Chondrocyte (in vitro differentiated cells): ENCODE results near the gene SIM2. TPM values are rescaled to one million over a fixed set of nuclear protein-coding genes. Genes with fewer than 3 reads are reported as not detected.

Experiments
- DNase-seq: peaks from one replicate; pipeline ENCODE4 v3.0.0; 2021; ENCODE audit warnings: mixed read lengths, low spot score
- H3K27ac Mint-ChIP-seq: one replicate; pipeline ENCODE4 v1.8.0; 2021; ENCODE audit warnings: mild to moderate bottlenecking, moderate library complexity, mixed read lengths; ENCODE audit not compliant: unreplicated experiment
- H3K27me3 Mint-ChIP-seq: 2 replicates; pipeline ENCODE4 v1.8.0; 2021; ENCODE audit warnings: low read depth, mixed read lengths
- H3K36me3 Mint-ChIP-seq: 2 replicates; pipeline ENCODE4 v1.8.0; 2021; ENCODE audit warnings: low read depth, mixed read lengths
- H3K4me1 Mint-ChIP-seq: 2 replicates; pipeline ENCODE4 v1.8.0; 2021; ENCODE audit warnings: low read depth, mild to moderate bottlenecking, mixed read lengths
- H3K4me3 Mint-ChIP-seq: one replicate; pipeline ENCODE4 v1.8.0; 2021; ENCODE audit warnings: mild to moderate bottlenecking, moderate library complexity, mixed read lengths; ENCODE audit not compliant: unreplicated experiment
- H3K9me3 Mint-ChIP-seq: 2 replicates; pipeline ENCODE4 v1.8.0; 2021; ENCODE audit warnings: low read depth, mixed read lengths
- CTCF ChIP-seq: fragments of 200-600 bp; sonication (generic); IDR thresholded peaks from 2 replicates; pipeline ENCODE4 v1.5.0; 2021; ENCODE audit warnings: antibody characterized with exemption, mild to moderate bottlenecking, moderate library complexity
- total RNA-seq: library from RNA; stranded (reverse); gene quantifications from 3 replicates; pipeline ENCODE4 v1.2.1, GENCODE V29; 2021

SIM2 gene
- total RNA-seq, 1 donor from 2014 or later, result 0.60 TPM

GRCh38 chr21:36728371-36729111 lies 29.6 kb downstream of the SIM2 start:
- peaks cover 9% of the 10 kb centered on the region for H3K4me1 Mint-ChIP-seq
- no peaks in the 10 kb centered on the region for H3K36me3 Mint-ChIP-seq
- no peak overlapping the region for H3K27ac Mint-ChIP-seq
- DNase-seq, result no peak
- H3K9me3 Mint-ChIP-seq, result no peaks in the 10 kb centered on the region
- TF ChIP-seq CTCF, result no peak
- H3K27me3 Mint-ChIP-seq, result peaks cover 16% of the 10 kb centered on the region
- no peak overlapping the region for H3K4me3 Mint-ChIP-seq

- no peak for TF ChIP-seq CTCF
- H3K9me3 Mint-ChIP-seq, result no peaks in the 10 kb centered on the region
- H3K4me1 Mint-ChIP-seq, result peaks cover 9% of the 10 kb centered on the region
- H3K27ac Mint-ChIP-seq, result no peak overlapping the region
- peaks cover 14% of the 10 kb centered on the region for H3K27me3 Mint-ChIP-seq
- H3K4me3 Mint-ChIP-seq, result no peak overlapping the region
- DNase-seq, result no peak
- H3K36me3 Mint-ChIP-seq, result no peaks in the 10 kb centered on the region
Observed at GRCh38 chr21:36729310-36729970, 30.5 kb downstream of the SIM2 start.

- peaks cover 14% of the 10 kb centered on the region for H3K27me3 Mint-ChIP-seq
- DNase-seq, result no peak
Observed at GRCh38 chr21:36730291-36731281, 31.7 kb downstream of the SIM2 start.

GRCh38 chr21:36732217-36732616 lies 33.3 kb downstream of the SIM2 start:
- H3K4me3 Mint-ChIP-seq, result no peak overlapping the region
- peaks cover 9% of the 10 kb centered on the region for H3K4me1 Mint-ChIP-seq
- TF ChIP-seq CTCF, result no peak
- no peaks in the 10 kb centered on the region for H3K36me3 Mint-ChIP-seq
- no peak overlapping the region for H3K27ac Mint-ChIP-seq
- no peak for DNase-seq
- no peaks in the 10 kb centered on the region for H3K9me3 Mint-ChIP-seq
- H3K27me3 Mint-ChIP-seq, result peaks cover 16% of the 10 kb centered on the region

More at GRCh38 chr21:36730291-36731281, 31.7 kb downstream of the SIM2 start:
- Mint-ChIP-seq H3K36me3 (no peaks in the 10 kb centered on the region), H3K4me3 (no peak overlapping the region), H3K27ac (no peak overlapping the region), H3K4me1 (peaks cover 9% of the 10 kb centered on the region), H3K9me3 (no peaks in the 10 kb centered on the region)
- TF ChIP-seq CTCF, result no peak

- no peak for DNase-seq
- Mint-ChIP-seq H3K36me3 (no peaks in the 10 kb centered on the region), H3K4me1 (peaks cover 9% of the 10 kb centered on the region), H3K4me3 (no peak overlapping the region), H3K27ac (no peak overlapping the region), H3K9me3 (no peaks in the 10 kb centered on the region), H3K27me3 (peaks cover 16% of the 10 kb centered on the region)
- TF ChIP-seq CTCF, result no peak
Observed at GRCh38 chr21:36732761-36733160, 33.8 kb downstream of the SIM2 start.
